Renal pelvis (tissue), 12 donors: Measurements from ENCODE around the gene MGAT1. TPM values are rescaled to one million over a fixed set of nuclear protein-coding genes. Genes with fewer than 3 reads are reported as not detected.
A peak's percentile ranks its signal among the peaks of the same experiment; 100 is the strongest.

Source experiments
- DNase-seq: peaks from one replicate; pipeline ENCODE4 v3.0.0-alpha.2; 2013
- long read RNA-seq, 16 experiments: transcript quantifications; one replicate each; lab custom pipeline, GENCODE V29; 2026
- polyA plus RNA-seq, 3 donors: library from polyadenylated mRNA; unstranded; fragments of 120-200 nt; gene quantifications; one replicate each; pipeline ENCODE4 v1.2.1, GENCODE V29; 2013; ENCODE audit not compliant: insufficient read length in 3 of 3

MGAT1 gene
- 10 to 100 TPM; 79.0 to 89.7 (median 89.1) TPM for polyA plus RNA-seq
- long read RNA-seq, donor 1, transcript MGAT1-201 (2 exons, 2,761 nt) = major isoform, 16 of 79 reads
- long read RNA-seq, donor 1, transcript MGAT1-203 (3 exons, 3,077 nt) = minor isoform, 9 of 79 reads
- long read RNA-seq, donor 1, partial matches to known transcripts = 51 of 79 reads
- long read RNA-seq, donor 1, other reads (novel, unspliced or antisense) = 0 of 79 reads
- long read RNA-seq, donor 2, transcript MGAT1-201 (2 exons, 2,761 nt) = major isoform, 13 of 31 reads
- long read RNA-seq, donor 2, transcript MGAT1-203 (3 exons, 3,077 nt) = minor isoform, 12 of 31 reads
- long read RNA-seq, donor 2, partial matches to known transcripts = 0 of 31 reads
- long read RNA-seq, donor 2, other reads (novel, unspliced or antisense) = 0 of 31 reads
- long read RNA-seq, donor 3, transcript MGAT1-203 (3 exons, 3,077 nt) = minor isoform, 6 of 34 reads
- long read RNA-seq, donor 3, transcript MGAT1-201 (2 exons, 2,761 nt) = major isoform, 24 of 34 reads
- long read RNA-seq, donor 3, partial matches to known transcripts = 0 of 34 reads
- long read RNA-seq, donor 3, other reads (novel, unspliced or antisense) = 0 of 34 reads
- long read RNA-seq, donor 4, transcript MGAT1-201 (2 exons, 2,761 nt) = major isoform, 16 of 30 reads
- long read RNA-seq, donor 4, transcript MGAT1-203 (3 exons, 3,077 nt) = minor isoform, 11 of 30 reads
- long read RNA-seq, donor 4, partial matches to known transcripts = 0 of 30 reads
- long read RNA-seq, donor 4, other reads (novel, unspliced or antisense) = 0 of 30 reads
- long read RNA-seq, donor 5, transcript MGAT1-201 (2 exons, 2,761 nt) = major isoform, 10 of 18 reads
- long read RNA-seq, donor 5, transcript MGAT1-203 (3 exons, 3,077 nt) = minor isoform, 6 of 18 reads
- long read RNA-seq, donor 5, partial matches to known transcripts = 0 of 18 reads
- long read RNA-seq, donor 5, other reads (novel, unspliced or antisense) = 0 of 18 reads
- long read RNA-seq, donor 6, transcript MGAT1-203 (3 exons, 3,077 nt) = minor isoform, 10 of 25 reads
- long read RNA-seq, donor 6, transcript MGAT1-201 (2 exons, 2,761 nt) = major isoform, 11 of 25 reads
- long read RNA-seq, donor 6, partial matches to known transcripts = 0 of 25 reads
- long read RNA-seq, donor 6, other reads (novel, unspliced or antisense) = 0 of 25 reads
- long read RNA-seq, donor 7, transcript MGAT1-203 (3 exons, 3,077 nt) = minor isoform, 18 of 59 reads
- long read RNA-seq, donor 7, transcript MGAT1-201 (2 exons, 2,761 nt) = major isoform, 32 of 59 reads
- long read RNA-seq, donor 7, partial matches to known transcripts = 0 of 59 reads
- long read RNA-seq, donor 7, other reads (novel, unspliced or antisense) = 0 of 59 reads
- long read RNA-seq, donor 8, transcript MGAT1-201 (2 exons, 2,761 nt) = major isoform, 13 of 16 reads
- long read RNA-seq, donor 8, partial matches to known transcripts = 0 of 16 reads
- long read RNA-seq, donor 8, other reads (novel, unspliced or antisense) = 0 of 16 reads
- long read RNA-seq, donor 9, transcript MGAT1-201 (2 exons, 2,761 nt) = major isoform, 9 of 24 reads
- long read RNA-seq, donor 9, transcript MGAT1-203 (3 exons, 3,077 nt) = minor isoform, 6 of 24 reads
- long read RNA-seq, donor 9, partial matches to known transcripts = 0 of 24 reads
- long read RNA-seq, donor 9, other reads (novel, unspliced or antisense) = 0 of 24 reads
- long read RNA-seq, donor 10, transcript MGAT1-203 (3 exons, 3,077 nt) = major isoform, 8 of 25 reads
- long read RNA-seq, donor 10, partial matches to known transcripts = 6 of 25 reads
- long read RNA-seq, donor 10, other reads (novel, unspliced or antisense) = 0 of 25 reads
- long read RNA-seq, donor 11, transcript MGAT1-203 (3 exons, 3,077 nt) = minor isoform, 9 of 24 reads
- long read RNA-seq, donor 11, transcript MGAT1-201 (2 exons, 2,761 nt) = major isoform, 14 of 24 reads
- long read RNA-seq, donor 11, partial matches to known transcripts = 0 of 24 reads
- long read RNA-seq, donor 11, other reads (novel, unspliced or antisense) = 0 of 24 reads
- long read RNA-seq, donor 12, transcript MGAT1-203 (3 exons, 3,077 nt) = major isoform, 16 of 43 reads
- long read RNA-seq, donor 12, transcript MGAT1-201 (2 exons, 2,761 nt) = minor isoform, 15 of 43 reads
- long read RNA-seq, donor 12, partial matches to known transcripts = 5 of 43 reads
- long read RNA-seq, donor 12, other reads (novel, unspliced or antisense) = 0 of 43 reads
- long read RNA-seq, donor 13, transcript MGAT1-203 (3 exons, 3,077 nt) = major isoform, 5 of 14 reads
- long read RNA-seq, donor 13, transcript MGAT1-201 (2 exons, 2,761 nt) = major isoform, 5 of 14 reads
- long read RNA-seq, donor 13, partial matches to known transcripts = 0 of 14 reads
- long read RNA-seq, donor 13, other reads (novel, unspliced or antisense) = 0 of 14 reads
- long read RNA-seq, donor 14, transcript MGAT1-203 (3 exons, 3,077 nt) = minor isoform, 16 of 56 reads
- long read RNA-seq, donor 14, transcript MGAT1-201 (2 exons, 2,761 nt) = major isoform, 22 of 56 reads
- long read RNA-seq, donor 14, partial matches to known transcripts = 10 of 56 reads
- long read RNA-seq, donor 14, other reads (novel, unspliced or antisense) = 0 of 56 reads
- long read RNA-seq, donor 15, transcript MGAT1-203 (3 exons, 3,077 nt) = minor isoform, 10 of 37 reads
- long read RNA-seq, donor 15, transcript MGAT1-201 (2 exons, 2,761 nt) = major isoform, 16 of 37 reads
- long read RNA-seq, donor 15, partial matches to known transcripts = 0 of 37 reads
- long read RNA-seq, donor 15, other reads (novel, unspliced or antisense) = 0 of 37 reads
- long read RNA-seq, donor 16, transcript MGAT1-203 (3 exons, 3,077 nt) = minor isoform, 12 of 44 reads
- long read RNA-seq, donor 16, transcript MGAT1-201 (2 exons, 2,761 nt) = major isoform, 21 of 44 reads
- long read RNA-seq, donor 16, partial matches to known transcripts = 8 of 44 reads
- long read RNA-seq, donor 16, other reads (novel, unspliced or antisense) = 0 of 44 reads

DNA sequence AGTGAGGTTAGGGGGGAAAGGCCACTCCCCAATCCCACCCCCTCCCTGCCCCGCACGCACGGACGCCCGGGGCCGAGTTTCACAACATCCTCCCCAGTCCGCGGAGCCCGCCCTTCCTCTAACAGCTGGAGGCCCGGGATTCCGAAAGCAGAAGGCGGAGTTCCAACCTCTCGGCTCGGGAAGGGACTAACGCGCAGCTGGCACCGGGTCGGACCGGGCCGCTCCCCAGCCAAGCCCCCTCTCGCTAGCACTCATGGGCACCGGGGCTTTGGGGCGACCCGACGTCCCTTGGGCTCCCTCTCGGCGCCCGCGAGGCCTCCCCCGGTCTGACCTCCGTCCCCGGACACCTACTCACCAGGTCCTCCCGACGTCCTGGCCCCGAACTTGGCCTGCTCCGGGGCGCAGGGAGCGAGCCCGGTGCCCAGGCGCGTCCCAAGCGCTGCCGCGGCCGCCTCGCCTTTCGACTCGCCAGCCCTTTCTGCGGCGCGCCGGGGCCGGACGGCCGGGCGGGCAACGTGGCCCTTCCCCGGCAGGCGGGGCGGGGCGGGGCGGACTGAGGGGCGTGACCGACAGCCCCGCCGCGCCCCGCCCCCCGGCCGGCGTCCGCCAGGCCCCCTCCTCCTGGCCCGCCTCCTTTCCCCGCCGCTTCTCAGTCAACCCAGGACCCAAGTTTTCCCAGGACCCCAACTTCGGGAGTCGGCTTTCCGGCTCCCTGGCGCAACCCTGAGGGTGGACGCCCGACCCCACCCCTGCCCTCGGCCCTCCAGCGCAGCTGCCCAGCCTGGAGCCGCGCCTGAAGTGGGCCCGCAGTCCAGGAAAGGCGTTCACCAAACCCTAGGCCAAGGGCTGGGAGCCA is at the start of gene MGAT1:
Gene MGAT1, minus strand, starts transcription at position 482 of the 856 bp plus-strand sequence. CDS start 9,835 bp downstream, outside the sequence.
- DNase-seq = no peak

- no peak for DNase-seq
Observed at GRCh38 chr5:180850434-180851078, 48.0 kb upstream of the MGAT1 start.

GRCh38 chr5:180849827-180850226 is 47.2 kb upstream of the MGAT1 start:
- DNase-seq = no peak

- no peak for DNase-seq
Observed at GRCh38 chr5:180848878-180849277, 46.3 kb upstream of the MGAT1 start.

DNA sequence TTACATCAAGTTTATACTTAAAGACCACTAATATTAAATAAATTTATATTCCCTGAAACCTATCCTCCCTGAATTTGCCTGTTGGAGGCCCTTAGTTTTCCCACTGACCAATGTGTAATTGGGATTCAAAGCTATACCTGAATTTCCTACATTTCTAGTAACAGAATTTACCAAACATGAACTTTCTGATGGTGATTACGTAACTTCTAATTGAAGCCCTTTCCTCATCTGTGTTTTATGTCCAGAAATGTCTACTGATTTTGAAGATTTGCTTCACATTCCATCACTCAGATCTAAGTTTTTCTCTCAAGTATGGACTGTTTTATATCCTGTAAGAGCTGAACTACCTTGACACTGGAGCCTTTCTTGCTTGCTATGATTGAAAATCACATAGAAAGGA is 45.7 kb upstream of the MGAT1 start:
- no peak for DNase-seq

DNA sequence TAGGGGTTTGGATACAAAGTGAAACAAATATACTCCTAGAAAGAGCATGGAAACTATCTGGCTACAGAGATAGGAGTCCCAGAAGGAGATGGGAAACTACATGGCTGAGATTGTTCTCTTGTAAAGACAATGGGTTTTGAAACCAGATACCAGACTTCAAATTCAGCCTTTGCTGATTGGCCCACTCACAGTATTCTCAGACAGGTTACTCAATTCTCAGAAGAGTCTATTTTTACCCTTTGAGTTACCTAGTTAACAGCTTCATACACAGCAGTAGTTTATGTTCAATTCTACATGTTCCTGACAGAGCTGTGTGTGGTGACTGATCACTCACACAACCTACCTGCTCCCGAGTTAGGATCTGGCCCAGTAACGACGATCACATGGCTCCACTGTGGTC is 44.4 kb upstream of the MGAT1 start:
- DNase-seq = no peak

GRCh38 chr5:180844858-180845257 is 42.3 kb upstream of the MGAT1 start:
- no peak for DNase-seq

GRCh38 chr5:180844432-180844831 is 41.8 kb upstream of the MGAT1 start:
- no peak for DNase-seq

DNA sequence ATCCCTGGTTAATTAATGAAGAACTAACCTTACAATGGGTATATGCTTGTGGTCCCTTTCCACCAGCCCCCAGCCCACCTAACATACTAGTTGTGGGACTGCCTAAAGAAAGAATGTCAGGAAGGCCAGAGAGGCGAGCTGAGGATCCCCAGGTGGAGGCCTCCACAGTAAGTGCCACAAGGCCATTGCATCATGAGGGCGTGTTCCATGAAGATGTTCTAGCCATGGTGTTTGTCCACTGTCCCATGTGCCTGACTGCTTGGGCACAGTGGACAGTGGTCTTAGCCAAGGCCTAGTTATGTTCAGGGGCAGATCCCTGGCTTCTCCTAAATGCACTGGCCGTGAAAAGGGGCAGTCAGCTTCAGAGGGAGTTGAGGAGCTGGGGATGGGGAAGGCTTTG is 37.3 kb upstream of the MGAT1 start:
- DNase-seq = no peak

GRCh38 chr5:180839227-180839626 is 36.6 kb upstream of the MGAT1 start:
- DNase-seq = no peak

DNA sequence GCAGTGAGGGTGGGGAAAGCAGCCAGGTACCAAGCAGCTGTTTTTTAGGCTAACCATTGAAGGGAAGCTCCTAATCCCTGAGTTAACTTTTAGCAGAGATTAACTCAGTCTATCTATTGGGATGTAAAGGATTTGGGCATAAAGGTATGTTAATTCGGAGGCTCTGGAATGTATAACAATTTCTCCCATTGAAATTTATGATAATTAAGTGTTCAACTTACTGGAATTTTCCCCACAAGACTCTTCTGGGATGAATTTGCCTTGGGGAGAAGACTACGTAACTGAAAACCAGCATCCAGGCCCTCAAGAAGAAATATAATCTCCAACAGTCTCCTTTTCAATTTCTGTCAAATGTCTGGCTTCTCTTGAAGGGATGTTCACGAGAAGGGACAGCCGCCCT is 34.9 kb upstream of the MGAT1 start:
- DNase-seq = no peak

DNA sequence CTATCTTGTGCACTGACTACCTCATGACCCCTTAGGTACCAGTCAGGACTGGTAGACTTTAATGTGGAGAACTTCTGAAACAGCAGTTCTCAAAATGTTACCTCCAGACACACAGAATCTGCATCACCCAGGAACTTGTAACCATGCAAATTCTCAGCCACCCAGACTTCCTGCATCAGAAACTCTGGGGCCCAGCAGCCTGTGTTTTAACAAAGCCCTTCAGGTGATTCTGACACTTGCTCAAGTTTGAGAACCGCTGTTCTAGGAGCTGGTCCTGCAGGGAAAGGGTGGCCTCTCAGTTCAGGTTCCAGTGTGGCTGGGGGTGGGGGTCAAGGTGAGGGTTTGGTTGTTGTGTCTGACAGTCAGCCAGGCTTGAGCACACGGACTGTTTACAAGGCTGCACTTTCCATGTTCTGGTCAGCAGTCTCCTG is 30.0 kb upstream of the MGAT1 start:
- DNase-seq = no peak

DNA sequence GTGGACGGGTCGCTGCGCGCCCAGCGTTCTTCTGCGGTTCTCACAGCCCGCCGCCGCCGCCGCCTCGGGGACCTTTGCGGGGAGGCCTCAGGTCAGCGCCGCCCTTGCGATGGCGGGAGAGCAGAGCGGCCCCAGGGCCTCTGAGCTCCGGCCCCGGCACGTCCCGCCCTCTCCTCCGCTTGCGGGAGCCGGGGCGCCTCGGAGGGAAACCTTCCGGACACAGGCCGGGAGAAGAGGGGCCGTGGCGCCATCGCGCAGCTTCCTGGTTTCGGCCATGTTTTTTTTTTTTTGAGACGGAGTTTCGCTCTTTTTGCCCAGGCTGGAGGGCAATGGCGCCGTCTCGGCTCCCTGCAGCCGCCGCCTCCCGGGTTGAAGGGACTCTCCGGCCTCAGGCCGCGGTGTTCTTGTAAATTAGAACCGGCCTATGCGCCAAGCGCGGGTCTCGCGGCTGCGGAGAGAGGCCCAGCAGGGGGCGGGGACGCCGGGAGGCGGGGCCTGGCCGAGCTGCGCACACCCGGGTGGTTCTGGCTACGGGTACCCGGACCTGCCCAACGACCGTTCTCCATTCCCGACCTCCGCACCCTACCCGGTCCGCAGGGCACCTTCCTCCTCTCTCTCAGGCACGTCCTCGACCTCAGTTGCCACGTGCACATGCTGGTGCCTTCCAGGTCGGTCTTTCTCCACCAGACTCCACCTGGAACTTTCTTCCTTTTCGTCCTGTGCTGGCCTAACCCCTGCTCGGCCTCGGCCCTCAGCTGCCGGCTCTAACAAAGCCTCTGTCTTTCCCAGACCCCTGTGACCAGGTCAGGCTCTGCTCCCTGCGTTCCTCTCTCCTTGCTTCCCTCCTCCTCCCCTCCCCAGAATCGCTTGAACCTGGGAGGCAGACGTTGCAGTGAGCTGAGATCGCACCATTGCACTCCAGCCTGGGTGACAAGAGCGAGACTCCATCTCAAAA is 28.8 kb upstream of the MGAT1 start:
- peak; percentile 65 for DNase-seq

DNA sequence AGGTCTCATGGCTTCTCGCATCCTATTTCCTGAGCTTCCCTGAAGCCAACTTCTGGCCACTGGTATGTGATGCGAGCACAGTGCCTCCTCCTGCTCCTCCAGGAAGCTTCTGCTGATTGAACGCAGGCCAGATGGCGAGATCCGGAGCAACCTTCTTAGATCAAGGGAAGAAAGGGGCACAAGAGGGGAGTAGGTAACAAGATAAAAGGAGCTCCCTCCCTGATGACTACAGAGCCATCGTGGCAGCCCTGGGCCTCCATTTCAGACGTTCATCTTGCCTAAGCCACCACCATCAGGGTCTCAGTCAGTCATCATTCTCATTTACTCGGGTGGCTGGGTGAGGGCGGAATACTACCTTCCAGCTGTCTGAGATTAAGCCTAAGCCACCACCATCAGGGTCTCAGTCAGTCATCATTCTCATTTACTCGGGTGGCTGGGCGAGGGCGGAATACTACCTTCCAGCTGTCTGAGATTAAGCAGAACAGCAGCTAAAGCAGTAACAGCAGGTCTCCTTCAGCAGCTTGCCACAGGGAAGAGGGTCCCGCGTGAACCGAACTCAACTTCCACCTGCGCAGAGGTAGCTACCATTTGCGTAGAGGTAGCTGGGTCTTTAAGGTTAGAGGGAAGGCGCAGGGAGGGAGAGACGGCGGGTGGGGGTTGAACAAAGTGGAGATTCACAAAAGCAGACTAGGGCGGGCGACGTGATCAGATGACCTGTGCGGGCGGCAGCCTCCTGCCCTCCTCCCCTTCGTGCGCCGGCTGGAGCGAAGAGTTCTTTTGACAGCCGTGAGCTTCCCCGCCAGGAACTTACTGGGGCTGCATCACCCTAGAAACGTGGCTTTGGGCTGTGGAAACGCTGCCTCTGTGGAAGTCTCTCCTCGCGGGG is 27.9 kb upstream of the MGAT1 start:
- DNase-seq = no peak
